Heart right ventricle (tissue), 16 donors: Measurements from ENCODE around the gene ERF. TPM values are rescaled to one million over a fixed set of nuclear protein-coding genes. Genes with fewer than 3 reads are reported as not detected.

Source experiments
- ATAC-seq, 8 donors: fragments of 200-7000 bp; cut with Tn5 transposase; one replicate each; pipeline ENCODE4 v1.9.1; 2020; ENCODE audit warnings: mild to moderate bottlenecking in 8 of 8, moderate library complexity in 8 of 8, moderate number of reproducible peaks in 1 of 8
- DNase-seq, 2 donors: peaks; one replicate each; pipeline ENCODE4 v3.0.0-alpha.2; 2020
- H3K27ac ChIP-seq, 10 donors: fragments of 200-600 bp; sonication (generic) in 2 of 10; one replicate each; pipeline versions ENCODE4 v1.5.0 to v1.8.0; 2020 to 2022; ENCODE audit warnings: mild to moderate bottlenecking in 3 of 10
- H3K27me3 ChIP-seq, 7 donors: fragments of 200-600 bp; one replicate each; pipeline ENCODE4 v1.8.0; 2021 to 2022; ENCODE audit warnings: mild to moderate bottlenecking in 2 of 7
- H3K36me3 ChIP-seq, 9 donors: fragments of 200-600 bp; sonication (generic) in 1 of 9; one replicate each; pipeline versions ENCODE4 v1.5.0 to v1.8.0; 2020 to 2022; ENCODE audit warnings: mild to moderate bottlenecking in 2 of 9
- H3K4me1 ChIP-seq, 9 donors: fragments of 200-600 bp; sonication (generic) in 1 of 9; one replicate each; pipeline versions ENCODE4 v1.5.0 to v1.8.0; 2020 to 2022; ENCODE audit warnings: mild to moderate bottlenecking in 4 of 9
- H3K4me3 ChIP-seq, 10 donors: fragments of 200-600 bp; sonication (generic) in 2 of 10; one replicate each; pipeline versions ENCODE4 v1.5.0 to v1.8.0; 2020 to 2022; ENCODE audit warnings: mild to moderate bottlenecking in 7 of 10, moderate library complexity in 2 of 10
- H3K9me3 ChIP-seq, 11 donors: fragments of 200-600 bp in 10 of 11; sonication (generic) in 2 of 11; one replicate each; pipeline versions ENCODE4 v1.5.0 to v1.8.0; 2013 to 2022; ENCODE audit warnings: mild to moderate bottlenecking in 2 of 11, control low read depth in 1 of 11, moderate library complexity in 1 of 11
- CTCF ChIP-seq, 9 donors: fragments of 200-600 bp; sonication (generic) in 2 of 9; IDR thresholded peaks; one replicate each; pipeline versions ENCODE4 v1.5.0 to v1.8.0; 2021 to 2022; ENCODE audit warnings: antibody characterized with exemption in 9 of 9, mild to moderate bottlenecking in 5 of 9, moderate library complexity in 1 of 9
- WGBS, 2 donors: extraction: QIAGEN DNeasy Blood & Tissue Kit; methylation state at CpG; one replicate each; pipeline ENCODE4 v1.1.7; 2013; ENCODE audit warnings: inconsistent platforms in 1 of 2; 5-methylcytosine and 5-hydroxymethylcytosine counted together
- intact Hi-C, 10 donors: fragments of 100-400 bp; cut with DNase I; formaldehyde crosslinking; loops; one replicate each; pipeline versions ENCODE4 v1.11.1 to v1.14.2; 2022
- polyA plus RNA-seq, 2 donors: library from polyadenylated mRNA; stranded (reverse); fragments of 200-250 nt; gene quantifications; one replicate each; pipeline ENCODE4 v1.2.3, GENCODE V29; 2013
- total RNA-seq, 10 donors: library from RNA; stranded (reverse); fragmentation: NEBNext Ultra II Directional in 3 of 10; extraction: Animal tissue kit (Norgen Biotek cat#: 25700) in 3 of 10; gene quantifications; one replicate each; pipeline versions ENCODE4 v1.2.1 to v1.2.4, GENCODE V29; 2021 to 2023
- donor health status: Arrhythmogenic right ventricular cardiomyopathy.
- donor health status: ischemic (EF 13 %, LVEDD 7.1; RV severe dilation, severe dysfunction).
- donor health status: healthy with polysubstance abuse.
- donor health status: DM: no; HTN: yes; CAD: no.
- donor health status: DM: no; HTN: no; CAD: no.
- donor health status: ischemic (EF 25% LVEDD 6.9; RV normal size, moderate dysfunction).
- donor health status: ischemic (EF 25% LVEDD 5.7; RV mildly dilated, moderate dysfunction).
- donor health status: healthy.
- donor health status: DM: yes; HTN: yes; CAD: no.
- donor health status: Ischemic cardiomyopathy.
- donor health status: ischemic (EF 35%, LVEDD 5.7; RV mildly dilated, moderate dysfunction).
- donor health status: nonischemic (EF 11% LVEDD 7.7; RV severe dilation, severe dysfunction).
- donor health status: DM: yes; HTN: yes; CAD: no.
- donor health status: PGD.
- donor health status: ischemic (EF 29% LVEDD 5.4; RV normal size, mild dysfunction).
- donor health status: nonischemic (EF 23%, LVEDD 6.1; RV moderate dilation, normal function).

ERF gene
- total and polyA plus RNA-seq, 12 donors: 29.8 to 49.0 (median 32.9) TPM

GRCh38 chr19:42288881-42289555 lies 34.1 kb upstream of the ERF start:
- WGBS, 2 donors: 89 to 91% methylated on average over 22 of the region's 22 CpGs
- Histone ChIP-seq H3K27me3 (no peaks in the 10 kb centered on the region), H3K4me3 (no peak overlapping the region), H3K9me3 (no peaks in the 10 kb centered on the region), H3K4me1 (peaks cover 18 to 27% (median 25%) of the 10 kb centered on the region in 9 donors), H3K27ac (no peak overlapping the region), H3K36me3 (peaks cover 0 to 74% (median 60%) of the 10 kb centered on the region in 9 donors)
- intact Hi-C loops: no loop called here
- ATAC-seq (no peak), DNase-seq (peak in 1 of 2 donors; percentile 4)
- no peak for TF ChIP-seq CTCF (IDR thresholded peaks at IDR 0.05)

- intact Hi-C loops: no loop called here
- Histone ChIP-seq H3K4me3 (no peak overlapping the region), H3K27ac (no peak overlapping the region), H3K27me3 (no peaks in the 10 kb centered on the region), H3K4me1 (peaks cover 18 to 29% (median 26%) of the 10 kb centered on the region in 9 donors), H3K9me3 (no peaks in the 10 kb centered on the region), H3K36me3 (peaks cover 0 to 68% (median 56%) of the 10 kb centered on the region in 9 donors)
- TF ChIP-seq CTCF (IDR thresholded peaks at IDR 0.05): no peak
- ATAC-seq: no peak
- 89 to 93% methylated on average over 4 of the region's 4 CpGs for WGBS, 2 donors
- no peak for DNase-seq
These were observed 33.5 kb upstream of the ERF start for GRCh38 chr19:42288387-42288786.

GRCh38 chr19:42287827-42288107 lies 32.8 kb upstream of the ERF start:
- no peak for TF ChIP-seq CTCF (IDR thresholded peaks at IDR 0.05)
- Histone ChIP-seq H3K36me3 (peaks cover 0 to 62% (median 56%) of the 10 kb centered on the region in 9 donors), H3K4me1 (peaks cover 19 to 36% (median 32%) of the 10 kb centered on the region in 9 donors), H3K27me3 (no peaks in the 10 kb centered on the region), H3K9me3 (no peaks in the 10 kb centered on the region), H3K27ac (no peak overlapping the region), H3K4me3 (no peak overlapping the region)
- intact Hi-C loops: no loop called here
- ATAC-seq: no peak
- no peak for DNase-seq
- 91% methylated on average over 10 of the region's 10 CpGs for WGBS, 2 donors

- ATAC-seq (no peak), DNase-seq (peak in 1 of 2 donors; percentile 4)
- Histone ChIP-seq H3K27me3 (no peaks in the 10 kb centered on the region), H3K36me3 (peaks cover 0 to 57% (median 53%) of the 10 kb centered on the region in 9 donors), H3K4me3 (no peak overlapping the region), H3K4me1 (peaks cover 20 to 41% (median 38%) of the 10 kb centered on the region in 9 donors), H3K9me3 (no peaks in the 10 kb centered on the region), H3K27ac (peak overlapping the region in 8 of 10 donors; percentile 56 to 99 (median 86))
- no peak for TF ChIP-seq CTCF (IDR thresholded peaks at IDR 0.05)
- intact Hi-C loops: no loop called here
- 90 to 92% methylated on average over 28 to 30 of the region's 30 CpGs for WGBS, 2 donors
These were observed 32.3 kb upstream of the ERF start for GRCh38 chr19:42287017-42287826.
